K562 (cell line): ENCODE measurements around the gene GRB10.

ENCODE experiments used
- ATF4 ChIP-seq: fragments of 450-650 bp; formaldehyde crosslinking; IDR thresholded peaks from 2 replicates; pipeline ENCODE4 v1.4.0; 2022; ENCODE audit warnings: mild to moderate bottlenecking, moderate library complexity
- CHD4 ChIP-seq: fragments of 200-600 bp; sonication (generic); IDR thresholded peaks from 3 replicates; pipeline ENCODE4 v1.6.1; 2012; ENCODE audit warnings: low read depth, mild to moderate bottlenecking, mixed read lengths, low read length, inconsistent platforms; ENCODE audit not compliant: insufficient read depth, insufficient replicate concordance, poor library complexity, severe bottlenecking
- CTCF ChIP-seq, 3 experiments: IDR thresholded peaks in 2 of 3; conservative IDR thresholded peaks in 1 of 3; 2 replicates each; pipeline ENCODE4 v1.5.1; 2011 to 2012; ENCODE audit warnings: low read length in 3 of 3, mild to moderate bottlenecking in 3 of 3, control low read depth in 2 of 3, improper control_type of control experiment in 1 of 3, inconsistent platforms in 1 of 3, low read depth in 1 of 3, mixed read lengths in 1 of 3, moderate library complexity in 1 of 3; ENCODE audit not compliant: insufficient read depth in 2 of 3
- E2F1 ChIP-seq: sonication (generic); formaldehyde crosslinking; IDR thresholded peaks from 2 replicates; pipeline ENCODE4 v1.8.1; 2023; ENCODE audit warnings: mild to moderate bottlenecking, missing genetic modification reagents, moderate library complexity
- EZH2 ChIP-seq: IDR thresholded peaks from 2 replicates; pipeline ENCODE4 v1.6.1; 2012; ENCODE audit warnings: low read depth, mild to moderate bottlenecking, inconsistent platforms, low read length, borderline replicate concordance
- FOS ChIP-seq: IDR thresholded peaks from 3 replicates; pipeline ENCODE4 v1.6.1; 2011; ENCODE audit not compliant: insufficient read length; ENCODE audit errors: extremely low read depth
- LARP7 ChIP-seq: fragments of 450-650 bp; IDR thresholded peaks from 2 replicates; pipeline ENCODE4 v1.6.1; 2016
- MAX ChIP-seq: sonication (generic); formaldehyde crosslinking; IDR thresholded peaks from 2 replicates; pipeline ENCODE4 v1.9.0; 2022; ENCODE audit warnings: mild to moderate bottlenecking, missing genetic modification reagents
- POLR2A ChIP-seq: fragments of 450-650 bp; conservative IDR thresholded peaks from 2 replicates; pipeline ENCODE4 v1.6.1; 2016
- POLR2AphosphoS5 ChIP-seq: IDR thresholded peaks from 2 replicates; pipeline ENCODE4 v1.6.1; 2011; ENCODE audit warnings: mild to moderate bottlenecking, low read depth, low read length, moderate library complexity; ENCODE audit not compliant: control insufficient read depth, insufficient read depth
- RAD21 ChIP-seq, 2 experiments: fragments of 250-450 bp in 1 of 2; fragments of 450-650 bp in 1 of 2; sonication (Bioruptor Pico) in 1 of 2; formaldehyde crosslinking in 1 of 2; IDR thresholded peaks in 1 of 2; conservative IDR thresholded peaks in 1 of 2; 2 replicates each; pipeline versions ENCODE4 v1.4.0 to v1.8.0; 2020 to 2022; ENCODE audit warnings: mild to moderate bottlenecking in 2 of 2, moderate library complexity in 1 of 2
- RB1 ChIP-seq: fragments of 450-650 bp; IDR thresholded peaks from 2 replicates; pipeline ENCODE4 v1.6.1; 2017; ENCODE audit warnings: low read depth, mild to moderate bottlenecking
- TCF7 ChIP-seq: sonication (generic); IDR thresholded peaks from 2 replicates; pipeline ENCODE4 v1.6.1; 2016; ENCODE audit warnings: antibody characterized with exemption, borderline replicate concordance

- no peak for TF ChIP-seq LARP7
- no peak for TF ChIP-seq EZH2
- TF ChIP-seq CTCF (IDR thresholded peaks at IDR 0.05 in 2 of 3, conservative IDR thresholded peaks at IDR 0.05 in 1 of 3; ENCODE audit: insufficient read depth in 2 of 3, low read depth in 1 of 3, low read length in 3 of 3) = no peak
- TF ChIP-seq POLR2A = no peak
- no peak for TF ChIP-seq TCF7
- no peak for TF ChIP-seq FOS
- no peak for TF ChIP-seq RAD21 (CRISPR knock-in tag; conservative IDR thresholded peaks at IDR 0.05 in 1 of 2, IDR thresholded peaks at IDR 0.05 in 1 of 2)
- TF ChIP-seq ATF4 (CRISPR knock-in tag) = no peak
- no peak for TF ChIP-seq POLR2AphosphoS5
- no peak for TF ChIP-seq RB1
- no peak for TF ChIP-seq E2F1 (CRISPR knock-in tag)
- TF ChIP-seq CHD4 = no peak
- TF ChIP-seq MAX (CRISPR knock-in tag) = no peak
Measured at GRCh38 chr7:50556247-50556991, 226.3 kb downstream of the GRB10 start.
